Tibial nerve (tissue), 4 donors: ENCODE measurements around the gene MICAL2. TPM values are rescaled to one million over a fixed set of nuclear protein-coding genes. Genes with fewer than 3 reads are reported as not detected.
A peak's percentile ranks its signal among the peaks of the same experiment; 100 is the strongest.

Experiments
- DNase-seq, 2 donors: peaks; one replicate each; pipeline ENCODE4 v3.0.0-alpha.2; 2019; ENCODE audit warnings: low spot score in 2 of 2
- H3K27ac ChIP-seq, 4 donors: fragments of 200-600 bp; sonication (generic) in 3 of 4; one replicate each; pipeline ENCODE4 v1.5.1; 2017 to 2019; ENCODE audit warnings: mild to moderate bottlenecking in 1 of 4
- H3K27me3 ChIP-seq, 2 donors: fragments of 200-600 bp; sonication (generic) in 1 of 2; one replicate each; pipeline versions ENCODE4 v1.5.1 to v1.6.0; 2017 to 2019
- H3K36me3 ChIP-seq, 3 donors: fragments of 200-600 bp; sonication (generic); one replicate each; pipeline ENCODE4 v1.5.1; 2018 to 2019
- H3K4me1 ChIP-seq, 4 donors: fragments of 200-600 bp; sonication (generic) in 3 of 4; one replicate each; pipeline ENCODE4 v1.5.1; 2017 to 2019
- H3K4me3 ChIP-seq, 4 donors: fragments of 200-600 bp; sonication (generic) in 3 of 4; one replicate each; pipeline ENCODE4 v1.5.1; 2017 to 2019; ENCODE audit warnings: mild to moderate bottlenecking in 1 of 4, moderate library complexity in 1 of 4
- H3K9me3 ChIP-seq, 4 donors: fragments of 200-600 bp; sonication (generic) in 3 of 4; one replicate each; pipeline ENCODE4 v1.5.1; 2017 to 2019
- CTCF ChIP-seq, 5 experiments: fragments of 200-600 bp in 3 of 5; fragments of 450-650 bp in 2 of 5; sonication (generic) in 3 of 5; IDR thresholded peaks; one replicate each; pipeline ENCODE4 v1.5.1; 2016 to 2019; ENCODE audit warnings: antibody characterized with exemption in 5 of 5, mild to moderate bottlenecking in 3 of 5, moderate library complexity in 2 of 5
- EP300 ChIP-seq, 2 donors: sonication (generic); formaldehyde crosslinking; IDR thresholded peaks; one replicate each; pipeline ENCODE4 v1.6.1; 2017; ENCODE audit warnings: antibody characterized with exemption in 2 of 2, mild to moderate bottlenecking in 1 of 2
- POLR2A ChIP-seq, 2 donors: fragments of 450-650 bp; IDR thresholded peaks; one replicate each; pipeline ENCODE4 v1.6.1; 2017; ENCODE audit warnings: antibody characterized with exemption in 2 of 2, mild to moderate bottlenecking in 2 of 2, moderate library complexity in 2 of 2
- WGBS, 2 donors: methylation state at CpG; one replicate each; pipeline ENCODE4 v1.1.5; 2018; 5-methylcytosine and 5-hydroxymethylcytosine counted together
- total RNA-seq, 4 donors: library from RNA; depleted of rRNA; stranded (reverse); fragments of >200 nt; gene quantifications; one replicate each; pipeline ENCODE4 v1.1.0, GENCODE V29; 2016

MICAL2 gene
- total RNA-seq, 4 donors from 2014 or later: 87.0 to 136 (median 101) TPM

GRCh38 chr11:12075822-12076821 lies 34.3 kb upstream of the MICAL2 start:
- 57 to 65% methylated on average over 15 of the region's 15 CpGs for WGBS, 2 donors
- DNase-seq: no peak
- Histone ChIP-seq H3K27ac (peak overlapping the region in 3 of 4 donors; percentile 40 to 62 (median 55)), H3K9me3 (no peaks in the 10 kb centered on the region), H3K4me1 (peaks cover 0 to 15% (median 0%) of the 10 kb centered on the region in 4 donors), H3K27me3 (no peaks in the 10 kb centered on the region), H3K36me3 (no peaks in the 10 kb centered on the region), H3K4me3 (no peak overlapping the region)
- TF ChIP-seq CTCF (IDR thresholded peaks at IDR 0.05) (no peak), EP300 (IDR thresholded peaks at IDR 0.05) (peak in 1 of 2 donors; percentile 63)

- DNase-seq: no peak
- TF ChIP-seq POLR2A (IDR thresholded peaks at IDR 0.05) (no peak), CTCF (IDR thresholded peaks at IDR 0.05) (no peak), EP300 (IDR thresholded peaks at IDR 0.05) (no peak)
- Histone ChIP-seq H3K4me3 (no peak overlapping the region), H3K27ac (peak overlapping the region in 2 of 4 donors; percentile 55 to 62), H3K36me3 (no peaks in the 10 kb centered on the region), H3K27me3 (no peaks in the 10 kb centered on the region), H3K4me1 (peaks cover 0 to 15% (median 0%) of the 10 kb centered on the region in 4 donors), H3K9me3 (no peaks in the 10 kb centered on the region)
- 85 to 89% methylated on average over 4 of the region's 4 CpGs for WGBS, 2 donors
Measured at GRCh38 chr11:12076840-12077534, 33.4 kb upstream of the MICAL2 start.

- Histone ChIP-seq H3K36me3 (no peaks in the 10 kb centered on the region), H3K27me3 (no peaks in the 10 kb centered on the region), H3K9me3 (no peaks in the 10 kb centered on the region), H3K4me1 (peaks cover 0 to 15% (median 0%) of the 10 kb centered on the region in 4 donors), H3K4me3 (no peak overlapping the region), H3K27ac (peak overlapping the region in 2 of 4 donors; percentile 55 to 62)
- 84 to 87% methylated on average over 7 of the region's 7 CpGs for WGBS, 2 donors
- TF ChIP-seq CTCF (IDR thresholded peaks at IDR 0.05): no peak
- no peak for TF ChIP-seq POLR2A (IDR thresholded peaks at IDR 0.05)
- TF ChIP-seq EP300 (IDR thresholded peaks at IDR 0.05): no peak
- no peak for DNase-seq
Measured at GRCh38 chr11:12077535-12078280, 32.7 kb upstream of the MICAL2 start.

GRCh38 chr11:12079726-12080556 lies 30.4 kb upstream of the MICAL2 start:
- peaks cover 0 to 15% (median 0%) of the 10 kb centered on the region in 4 donors for H3K4me1 ChIP-seq
- TF ChIP-seq POLR2A (IDR thresholded peaks at IDR 0.05) (no peak), EP300 (IDR thresholded peaks at IDR 0.05) (peak; percentile 39 to 72)
- H3K27me3 ChIP-seq: no peaks in the 10 kb centered on the region
- DNase-seq: peak; percentile 34 to 49
- WGBS, 2 donors: 53% methylated on average over 13 of the region's 13 CpGs
- H3K36me3 ChIP-seq: no peaks in the 10 kb centered on the region
- H3K4me3 ChIP-seq: no peak overlapping the region
- peak overlapping the region in 3 of 4 donors; percentile 19 to 79 (median 29) for H3K27ac ChIP-seq
- no peaks in the 10 kb centered on the region for H3K9me3 ChIP-seq
